OCI-M2 (cell line): ENCODE results near the gene AUTS2.

ENCODE experiments used
- DNase-seq: peaks from one replicate; lab custom pipeline; 2025; ENCODE audit not compliant: unreplicated experiment; lab: John Stamatoyannopoulos, UW

Gene AUTS2

DNA sequence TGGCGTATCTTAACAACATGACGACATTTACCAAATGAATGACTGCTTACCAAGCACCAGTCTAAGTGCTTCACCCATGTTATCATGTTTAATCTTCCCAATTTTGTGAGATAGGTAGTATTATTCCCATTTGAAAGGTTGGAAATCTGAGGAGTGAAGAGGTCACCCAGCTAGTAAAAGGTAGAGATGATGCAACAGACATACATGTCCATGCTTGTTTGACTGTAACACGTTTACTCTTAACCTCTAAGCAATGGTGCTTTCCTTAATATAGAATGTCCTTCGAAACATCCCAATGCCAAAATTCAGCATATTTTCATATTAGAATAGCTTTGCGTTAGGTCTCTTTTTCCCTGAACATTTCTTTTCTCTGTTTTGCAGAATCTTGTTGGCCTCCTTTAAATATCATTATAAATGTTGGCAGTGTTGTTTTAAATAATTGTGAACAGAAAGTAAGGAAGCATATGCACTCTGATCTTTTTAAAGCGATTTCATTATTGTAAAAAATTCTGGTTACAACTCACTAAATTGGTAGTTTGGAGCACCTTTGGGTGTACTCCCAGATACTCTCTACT is 722.8 kb downstream of the AUTS2 start:
- DNase-seq = no peak

DNA sequence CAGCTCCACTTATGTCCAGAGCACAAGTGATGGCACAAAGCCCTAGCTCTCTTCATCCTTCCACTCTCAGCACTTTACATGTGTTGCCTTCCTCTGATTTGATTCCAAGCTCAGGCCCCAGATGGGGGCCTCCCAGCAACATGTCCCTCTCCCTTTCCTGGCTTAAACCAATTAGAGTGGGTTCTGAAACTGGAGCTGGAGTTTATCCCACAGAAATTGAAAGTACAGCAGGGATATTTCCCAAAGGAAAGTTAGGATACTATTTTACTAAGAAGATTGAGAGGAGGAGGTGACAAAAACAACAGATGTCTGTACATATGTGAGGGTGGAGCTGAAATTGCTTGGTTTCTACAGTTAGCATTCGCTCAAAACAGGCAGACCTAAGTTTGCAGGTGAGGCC is 724.6 kb downstream of the AUTS2 start:
- DNase-seq = no peak

DNA sequence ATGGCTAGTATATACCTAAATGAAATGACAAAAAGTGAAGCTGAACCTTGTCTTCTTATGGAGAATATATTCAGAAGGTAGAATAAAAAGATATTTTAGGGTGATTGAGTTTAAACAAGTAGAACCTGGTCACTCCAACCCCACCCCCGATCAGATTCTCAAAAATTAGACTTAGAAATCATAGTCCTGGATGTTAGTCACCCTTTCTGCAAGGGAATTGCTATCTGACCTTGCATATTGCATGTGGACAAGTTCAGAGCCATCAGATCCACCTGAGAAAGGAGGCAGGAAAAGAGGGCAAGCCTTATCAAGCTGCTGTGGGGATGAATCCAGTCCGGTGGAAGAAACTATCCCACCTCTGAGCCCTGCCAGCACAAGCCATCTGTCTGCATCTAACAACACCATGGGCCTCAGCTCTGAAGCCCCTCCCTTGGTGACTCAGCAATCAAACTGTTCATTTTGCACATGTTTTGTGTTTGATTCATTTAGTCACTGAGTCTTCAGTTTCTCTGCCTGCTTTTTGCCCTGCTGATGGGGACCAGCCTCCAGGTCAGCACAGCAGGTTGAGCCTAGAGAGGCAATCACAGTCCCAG is 727.3 kb downstream of the AUTS2 start:
- no peak for DNase-seq

DNA sequence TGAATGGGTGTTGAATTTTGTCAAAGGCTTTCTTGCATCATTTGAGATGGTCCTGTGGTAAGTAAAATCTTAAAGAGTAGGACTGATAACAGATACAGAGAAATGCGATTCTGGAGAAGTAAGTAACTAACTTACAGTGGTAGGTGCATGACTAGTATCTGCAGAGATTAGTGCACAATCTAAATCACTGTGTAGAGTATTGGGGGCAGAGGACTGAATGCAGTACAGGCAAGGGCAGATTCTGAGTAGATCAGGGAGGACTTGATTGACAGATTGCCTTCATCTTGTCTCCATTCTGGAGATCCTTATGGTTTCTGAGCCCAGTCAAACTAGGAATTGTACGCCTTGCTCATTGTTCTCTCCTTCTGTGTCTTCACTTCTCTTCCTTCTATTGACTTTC is 736.0 kb downstream of the AUTS2 start:
- DNase-seq = no peak

DNA sequence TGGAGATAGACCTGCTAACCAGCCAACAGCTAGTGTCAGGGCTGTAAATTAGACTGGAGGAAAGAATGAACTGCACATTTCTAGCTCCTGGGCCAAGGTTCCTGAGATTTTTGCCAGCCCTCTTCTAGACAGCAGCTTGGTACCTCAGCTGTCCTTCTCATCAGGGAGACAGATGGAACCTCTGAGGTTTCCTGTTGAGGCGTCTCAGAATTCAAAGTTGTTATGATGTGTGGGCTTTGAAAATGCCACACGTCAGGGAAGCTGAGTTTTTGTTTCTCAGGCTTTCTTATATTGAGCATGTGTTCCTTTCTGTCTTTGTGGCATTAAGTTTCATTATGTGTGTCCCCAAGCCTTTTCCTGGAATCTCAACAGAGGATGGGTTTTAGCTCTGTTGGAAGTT is 736.6 kb downstream of the AUTS2 start:
- no peak for DNase-seq

DNA sequence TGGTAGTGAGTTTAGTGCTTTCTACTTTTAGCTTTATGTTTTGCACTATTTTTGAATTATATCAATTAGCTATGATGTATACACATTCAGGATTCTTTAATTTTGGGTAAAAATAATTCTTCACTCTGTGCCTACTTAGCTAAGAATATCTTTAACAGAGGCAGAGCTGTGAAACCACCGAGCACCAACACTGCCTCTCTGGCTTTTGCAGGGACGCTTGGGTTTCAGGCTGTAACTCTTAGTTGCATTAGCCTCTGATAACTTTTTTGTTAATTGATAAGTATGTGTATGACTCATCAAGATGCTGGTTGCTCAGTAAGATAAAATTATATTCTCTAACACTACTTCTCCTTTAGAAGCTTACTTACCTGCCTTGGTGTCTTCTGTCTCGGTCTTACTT is 738.3 kb downstream of the AUTS2 start:
- DNase-seq = no peak

DNA sequence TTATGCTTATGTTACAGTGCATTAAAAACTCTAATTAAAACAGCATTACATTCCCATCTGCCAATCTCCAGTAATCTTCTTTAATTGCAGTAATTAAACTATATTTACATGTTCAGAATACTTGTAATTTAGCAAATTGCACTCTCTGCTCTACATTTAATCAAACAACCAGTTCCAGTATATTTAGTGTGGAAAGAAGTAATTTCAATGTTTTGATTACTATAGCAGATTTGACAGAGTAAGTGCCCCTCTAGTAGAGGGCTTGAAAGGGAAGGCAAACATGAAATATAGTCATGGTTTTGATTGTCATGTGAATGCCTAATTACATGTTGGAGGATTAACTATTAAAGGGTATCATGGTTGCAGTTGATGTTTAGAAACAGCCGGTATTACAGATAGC is 739.7 kb downstream of the AUTS2 start:
- no peak for DNase-seq

DNA sequence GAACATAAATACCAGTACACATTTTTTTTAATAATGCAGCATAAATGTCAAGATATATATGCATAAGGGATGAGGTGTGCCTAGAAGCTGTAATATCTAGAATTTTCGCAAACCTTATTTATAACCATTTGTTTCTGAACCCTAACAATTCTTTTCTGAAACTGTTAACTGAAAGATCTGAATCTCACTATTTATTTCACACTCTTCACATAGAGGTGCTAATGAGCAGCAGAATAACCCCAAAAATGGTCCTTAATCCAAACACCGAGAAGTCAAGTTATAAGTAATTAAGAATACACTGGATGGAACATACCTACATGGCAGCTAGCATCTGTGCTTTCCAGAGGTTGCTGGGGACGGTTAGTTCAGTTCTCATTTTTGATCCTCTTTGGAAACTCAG is 742.0 kb downstream of the AUTS2 start:
- DNase-seq = no peak

DNA sequence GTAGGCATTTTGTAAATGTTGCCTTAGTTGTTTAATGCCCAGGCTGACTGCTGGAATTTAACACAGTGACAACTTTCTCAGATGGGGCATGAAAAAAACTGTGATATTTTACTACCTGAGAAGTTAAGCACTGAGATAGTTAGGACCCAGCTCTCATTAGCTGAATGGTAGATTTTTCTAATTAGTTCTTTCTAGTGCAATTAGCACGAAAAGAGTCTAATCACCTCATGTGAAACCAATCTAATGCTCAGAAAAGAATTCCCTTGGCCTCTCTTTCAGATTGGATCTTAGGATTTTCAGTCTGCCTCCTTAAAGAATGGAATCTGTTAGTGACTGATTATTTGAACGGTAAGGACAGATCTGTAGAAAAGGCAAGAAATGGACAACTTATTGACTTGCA is 743.2 kb downstream of the AUTS2 start:
- no peak for DNase-seq

DNA sequence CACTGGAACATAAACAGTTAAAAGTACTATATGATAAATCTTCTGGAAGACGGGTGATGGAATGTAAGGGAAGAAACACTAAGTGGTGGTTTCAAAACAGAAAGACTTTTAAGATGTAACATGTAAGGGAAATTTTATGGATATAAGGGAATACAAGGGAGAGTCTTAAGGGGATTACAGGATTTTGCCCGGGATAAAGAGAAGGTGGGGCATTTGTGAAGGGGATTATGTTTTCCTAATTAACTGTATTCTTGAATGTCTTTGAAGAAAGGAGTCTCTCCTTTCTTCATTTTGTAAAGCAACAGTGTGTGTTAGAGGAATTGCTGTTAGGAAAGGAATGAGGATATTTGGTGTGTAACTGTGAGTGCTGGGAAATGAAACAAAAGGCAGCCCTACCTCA is 745.2 kb downstream of the AUTS2 start:
- no peak for DNase-seq

DNA sequence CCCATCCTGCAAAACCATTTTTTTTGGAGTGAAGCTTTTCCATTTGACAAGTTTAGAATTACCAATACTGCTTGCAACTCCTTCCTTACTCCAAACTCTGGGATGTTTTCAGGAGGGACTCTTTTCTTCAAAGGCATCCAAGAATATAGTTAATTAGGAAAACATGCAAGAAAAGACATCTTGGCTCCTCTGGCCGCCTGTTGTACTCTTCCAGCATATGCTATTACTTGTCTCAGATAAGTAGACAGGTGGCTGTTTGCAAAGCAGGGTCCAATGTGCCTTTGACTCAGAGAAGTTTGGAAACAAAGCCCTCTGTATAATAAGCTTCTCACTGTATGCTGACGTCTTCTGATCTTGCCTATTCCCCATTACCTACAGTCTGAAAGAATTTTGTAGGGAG is 746.5 kb downstream of the AUTS2 start:
- DNase-seq = no peak

DNA sequence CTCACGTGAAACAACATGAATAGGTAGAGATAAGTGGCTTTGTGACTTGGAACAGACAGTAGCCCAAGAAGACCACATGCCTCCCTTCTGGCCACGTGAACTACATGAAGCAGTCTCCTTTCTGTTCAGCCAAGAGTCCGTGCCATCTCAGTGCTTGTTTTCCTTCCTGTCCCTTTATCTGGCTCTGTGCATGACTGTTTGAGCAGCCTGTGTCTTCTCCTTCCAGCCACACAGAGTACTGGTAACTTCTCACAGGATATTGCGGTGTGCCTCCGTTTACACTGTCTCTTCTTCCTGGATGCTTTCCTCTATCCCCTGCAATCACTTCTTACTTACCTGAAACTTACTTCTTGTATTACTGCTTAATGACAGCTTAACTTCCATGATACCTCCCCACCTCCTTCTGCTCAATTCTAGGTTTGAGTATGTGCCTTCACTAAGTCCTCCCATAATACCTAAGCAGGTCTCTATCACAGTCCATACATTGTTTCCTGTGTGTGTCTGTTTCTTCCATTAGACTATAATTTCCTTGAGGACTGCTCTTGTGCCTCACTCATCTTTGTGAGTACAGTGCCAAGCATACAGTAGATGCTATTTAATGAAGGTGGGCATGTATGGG is 748.7 kb downstream of the AUTS2 start:
- DNase-seq = no peak

DNA sequence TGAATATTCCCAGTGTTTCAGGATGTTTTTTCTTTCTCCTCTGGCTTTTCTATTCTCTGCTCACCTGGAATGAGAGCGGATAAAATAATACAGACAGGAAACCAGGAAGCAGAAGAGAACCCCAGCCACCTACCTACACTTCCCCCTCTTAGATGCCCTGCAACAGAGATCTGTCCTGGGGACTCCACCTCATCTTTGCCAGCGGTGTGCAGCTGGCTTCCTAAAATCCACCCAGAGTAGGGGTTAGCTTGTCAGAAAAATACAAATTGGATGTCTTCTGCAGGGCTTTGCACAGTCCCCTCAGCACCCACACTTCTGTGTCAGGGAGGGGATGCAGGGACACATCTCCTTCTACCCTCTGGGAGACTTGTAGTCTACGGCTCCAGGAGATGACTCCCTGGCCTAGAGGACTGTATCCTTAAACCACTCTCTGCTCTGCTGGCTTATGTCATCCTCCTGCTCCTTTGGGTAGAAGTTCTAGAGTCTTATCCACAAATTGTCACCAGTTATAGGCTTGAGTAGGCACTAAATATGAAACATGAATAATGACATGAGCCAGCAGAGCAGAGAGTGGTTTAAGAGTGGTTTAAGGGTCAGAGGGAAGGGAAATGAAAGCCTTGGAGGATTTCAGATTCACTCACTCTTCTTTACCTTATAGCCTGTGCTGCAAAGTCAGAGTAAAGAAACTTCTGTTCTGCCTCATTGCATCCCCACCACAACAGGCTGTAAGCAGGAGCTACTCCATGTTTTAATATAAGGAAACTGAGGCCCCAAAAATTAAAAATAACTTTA is 749.4 kb downstream of the AUTS2 start:
- no peak for DNase-seq

DNA sequence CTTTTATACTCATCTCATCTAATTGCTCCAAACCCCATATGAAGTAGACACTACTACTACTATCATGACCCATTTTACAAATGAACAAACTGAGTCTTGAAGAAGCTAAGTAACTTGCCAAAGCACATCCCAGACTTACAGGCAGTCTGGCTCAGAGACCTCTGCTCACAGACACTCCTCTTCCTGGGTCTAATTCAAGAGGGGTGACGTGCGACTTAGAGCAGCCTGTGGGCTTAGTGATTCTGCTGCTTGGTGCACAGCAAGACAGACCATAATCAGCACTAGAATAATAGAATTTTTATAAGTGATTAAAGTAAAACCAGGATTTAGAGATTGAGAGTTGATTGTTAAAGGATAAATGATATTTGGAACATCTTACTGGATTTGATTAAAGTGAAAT is 750.8 kb downstream of the AUTS2 start:
- no peak for DNase-seq

DNA sequence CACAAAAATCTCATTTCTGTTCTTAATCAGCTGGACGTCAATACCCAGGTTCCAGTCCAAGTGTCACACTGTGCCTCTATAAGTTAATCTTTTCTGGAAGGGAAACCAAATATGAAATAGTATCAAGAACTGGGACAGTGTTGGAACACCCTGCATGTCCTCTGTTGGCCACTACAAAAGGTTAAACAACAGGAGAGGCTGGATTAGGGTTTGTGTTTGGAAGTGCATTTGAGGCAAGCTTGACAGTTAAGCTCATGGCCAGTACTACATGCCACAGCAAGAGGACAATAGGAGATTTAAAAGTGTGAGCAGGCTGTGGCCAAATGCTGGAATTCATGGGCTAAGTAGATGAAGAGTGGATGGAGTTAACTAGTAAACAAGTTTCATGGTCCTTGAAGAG is 751.5 kb downstream of the AUTS2 start:
- DNase-seq = no peak

DNA sequence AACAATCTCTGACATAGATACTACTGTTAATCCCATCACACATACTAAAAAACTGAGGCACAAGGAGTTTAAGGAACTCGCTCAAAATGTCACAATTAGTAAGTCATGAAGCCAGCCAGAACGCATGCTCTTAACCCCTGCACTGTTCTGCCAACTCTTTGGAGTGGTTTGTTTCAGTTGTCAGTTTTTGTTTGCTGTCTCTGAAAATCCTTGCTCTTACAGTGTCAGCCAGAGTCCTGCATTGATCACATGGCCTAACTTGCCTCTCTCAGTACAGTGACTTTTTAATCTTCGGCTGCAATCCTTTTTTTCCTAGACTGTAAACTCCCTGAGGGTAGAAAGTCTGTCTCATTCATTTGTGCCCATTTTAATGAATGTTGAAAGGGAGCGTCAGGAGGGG is 753.8 kb downstream of the AUTS2 start:
- no peak for DNase-seq

DNA sequence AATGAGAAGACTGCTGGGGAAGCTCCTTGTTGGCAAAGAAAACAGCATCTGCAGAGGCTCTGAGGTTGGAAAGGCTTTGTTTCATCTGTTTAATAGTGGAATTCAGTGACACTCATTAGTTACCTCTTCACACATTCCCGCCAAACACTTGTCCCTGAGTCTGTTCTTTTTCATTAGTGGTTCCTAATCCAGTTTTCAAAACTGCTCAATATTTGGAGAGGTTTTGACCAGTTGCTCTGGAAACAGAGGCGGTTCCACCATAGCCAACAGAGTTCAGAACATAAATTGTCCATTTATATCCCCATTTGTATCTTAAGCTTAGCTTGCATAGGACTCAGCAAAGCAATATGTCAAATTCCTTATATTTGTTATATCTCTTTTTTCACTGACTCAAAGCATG is 754.6 kb downstream of the AUTS2 start:
- no peak for DNase-seq

DNA sequence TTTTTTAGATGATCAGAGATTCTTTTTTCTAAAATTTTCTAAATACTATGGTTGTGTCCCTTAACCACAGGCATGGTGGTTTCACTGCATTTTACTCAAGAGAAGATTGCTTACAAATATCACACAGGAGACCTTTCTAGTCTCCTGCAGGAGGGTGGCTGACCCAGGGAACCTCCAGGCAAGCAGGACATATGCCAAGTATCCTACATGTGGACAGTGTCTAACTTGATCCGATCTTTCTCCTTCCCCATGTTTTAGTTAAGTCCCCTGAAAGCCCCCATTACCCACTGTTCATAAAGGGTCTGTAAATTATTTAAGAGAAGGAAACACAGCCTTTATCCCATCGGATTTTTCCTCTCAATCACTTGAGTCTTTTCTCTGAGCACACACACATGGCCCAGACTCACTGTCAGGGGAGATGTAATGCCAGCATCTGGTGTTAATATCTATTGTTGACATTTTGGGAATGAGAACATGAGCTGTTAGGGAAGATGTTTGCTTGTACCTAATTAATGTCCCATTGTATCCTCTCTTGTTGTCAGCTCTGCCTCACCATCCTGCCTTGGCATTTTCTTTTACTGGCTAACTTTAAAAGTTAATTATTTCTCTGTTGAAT is 755.2 kb downstream of the AUTS2 start:
- no peak for DNase-seq

DNA sequence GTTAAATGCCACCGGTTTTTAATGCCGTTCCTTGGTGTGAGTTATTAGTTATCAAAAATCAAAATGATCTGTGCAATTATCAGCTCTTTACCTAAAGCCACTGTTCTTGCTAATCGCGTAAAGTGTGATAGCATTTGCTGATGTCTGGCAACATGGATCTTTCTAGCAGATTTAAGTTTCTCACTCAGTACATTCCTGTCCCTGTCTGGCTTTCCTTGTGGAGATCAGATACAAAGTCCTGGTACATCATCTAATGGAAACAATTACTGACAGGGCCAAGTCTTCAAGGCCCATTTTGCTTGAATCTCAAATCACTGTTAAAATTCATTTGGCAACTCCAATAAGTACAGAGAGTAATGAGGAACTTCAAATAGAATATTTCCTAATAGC is 755.7 kb downstream of the AUTS2 start:
- no peak for DNase-seq

DNA sequence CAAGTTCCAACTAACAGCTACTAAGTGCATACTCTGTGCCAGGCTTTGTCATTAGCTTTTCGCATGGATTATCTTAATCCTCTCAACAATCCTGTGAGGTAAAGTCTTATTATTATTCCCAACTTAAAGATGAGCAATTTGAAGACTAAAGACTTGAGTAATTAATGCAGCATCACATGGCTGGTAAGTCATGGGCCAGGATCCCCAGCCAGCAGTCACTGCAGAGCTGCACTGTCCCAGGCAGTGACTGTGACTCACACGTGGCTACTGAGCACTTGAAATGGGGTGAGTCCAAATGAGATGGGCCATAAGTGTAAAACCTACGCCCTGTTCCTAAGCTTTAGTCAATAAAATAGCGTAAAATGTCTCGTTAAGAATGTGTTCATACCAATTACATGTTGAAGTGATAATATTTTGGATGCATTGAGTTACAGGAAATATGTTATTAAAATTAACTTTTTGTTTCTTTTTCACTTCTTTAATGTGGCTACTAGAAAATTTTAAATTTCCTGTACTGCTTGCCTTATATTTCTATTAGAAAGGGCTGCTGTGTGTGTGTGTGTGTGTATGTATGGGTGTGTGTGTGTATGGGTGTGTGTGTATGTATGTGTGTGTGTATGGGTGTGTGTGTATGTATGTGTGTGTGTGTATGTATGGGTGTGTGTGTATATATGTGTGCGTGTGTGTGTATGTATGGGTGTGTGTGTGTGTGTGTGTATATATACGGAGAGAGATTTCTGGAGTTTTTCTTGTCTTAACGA is 756.3 kb downstream of the AUTS2 start:
- DNase-seq = no peak
